HG03280 (cell line): ENCODE measurements around the gene MN1.

Source experiments
- ATAC-seq: cut with Tn5 transposase; IDR thresholded peaks from one replicate; pipeline ENCODE4 v1.9.1; 2021; ENCODE audit warnings: mild to moderate bottlenecking, moderate library complexity; ENCODE audit not compliant: unreplicated experiment

Gene MN1

DNA sequence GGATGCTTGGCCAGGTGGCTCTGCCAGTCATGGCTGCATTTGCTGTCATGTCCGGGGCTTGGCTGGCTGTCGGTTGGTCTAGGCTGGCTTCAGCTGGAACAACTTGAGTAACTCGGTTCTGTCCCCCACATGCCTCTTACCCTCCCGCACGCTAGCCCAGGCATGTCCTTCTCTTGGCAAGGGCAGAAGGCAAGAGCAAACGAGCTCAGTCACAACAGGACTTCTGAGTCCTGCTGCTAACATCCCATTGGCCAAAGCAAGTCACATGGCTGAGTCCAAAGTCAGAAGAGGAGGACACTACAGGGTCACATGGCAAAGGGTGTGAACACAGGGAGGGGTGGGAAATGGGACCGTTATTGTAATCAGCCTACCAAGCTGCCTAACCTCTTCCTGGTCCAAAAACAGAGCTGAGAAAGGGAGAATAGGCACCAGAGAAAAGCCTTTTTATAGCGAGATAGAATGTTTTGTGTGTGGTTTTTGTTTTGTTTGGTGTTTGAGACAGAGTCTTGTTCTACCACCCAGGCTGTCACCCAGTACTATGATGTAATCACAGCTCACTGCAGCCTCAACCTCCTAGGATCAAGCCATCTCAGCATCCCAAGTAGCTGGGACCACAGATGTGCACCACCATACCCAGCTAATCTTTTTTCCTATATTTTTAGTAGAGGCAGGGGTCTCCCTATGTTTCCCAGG, 81.9 kb downstream of the MN1 start:
- ATAC-seq = no peak

DNA sequence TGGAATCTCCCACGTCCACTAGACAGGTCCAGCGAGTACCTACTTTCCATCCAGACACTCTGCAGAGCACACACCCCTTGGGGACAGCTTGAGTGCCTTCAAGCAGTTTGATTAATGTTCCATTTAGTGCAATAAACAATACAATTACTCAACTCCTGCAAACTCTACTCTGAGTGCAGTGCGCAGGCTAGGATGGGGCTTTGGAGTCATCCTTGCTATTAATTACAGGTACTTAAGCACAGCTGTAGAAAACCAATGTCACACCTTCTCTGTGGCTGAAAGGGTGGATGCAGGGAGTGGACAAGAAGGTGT, 82.6 kb downstream of the MN1 start:
- ATAC-seq = no peak

DNA sequence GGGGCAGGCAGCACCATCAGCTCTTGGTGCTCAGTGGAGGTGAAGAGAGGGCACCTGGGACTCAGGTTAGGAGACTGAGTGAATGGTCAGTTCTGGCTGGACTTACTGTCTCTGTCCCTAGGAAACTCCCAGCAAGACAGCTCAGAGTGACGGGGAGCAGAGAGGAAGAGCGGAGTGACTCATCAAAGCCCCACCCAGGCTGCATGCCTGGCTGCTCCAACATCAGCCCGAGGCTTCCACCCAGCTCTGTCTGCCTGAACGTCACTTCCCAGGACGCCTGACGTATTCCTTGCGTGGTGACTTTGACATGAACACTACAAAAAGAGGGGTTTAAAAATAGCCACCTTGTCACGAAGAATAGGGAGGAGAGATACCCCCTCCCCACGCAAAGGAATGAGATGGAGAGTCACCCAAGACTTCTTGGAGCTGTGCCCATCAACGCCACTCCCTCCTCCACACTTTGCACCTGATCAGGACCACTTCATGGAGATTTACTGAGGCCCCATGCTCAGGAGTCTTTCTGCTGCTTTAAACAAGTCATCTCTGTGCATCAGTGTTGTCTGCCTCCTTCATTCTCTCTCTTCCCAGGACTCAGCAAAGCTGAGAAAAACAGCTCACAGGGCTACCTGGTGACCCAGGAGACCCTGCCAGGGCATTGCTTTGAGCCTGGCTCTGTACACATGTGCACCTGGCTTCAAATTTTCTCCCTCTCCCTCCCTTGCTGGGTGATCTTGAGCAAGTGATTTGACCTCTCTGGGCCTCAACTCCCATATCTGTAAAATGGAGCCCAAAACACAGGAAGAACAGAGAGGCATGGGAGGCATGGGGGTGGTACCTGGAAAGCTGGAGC, 83.1 kb downstream of the MN1 start:
- ATAC-seq = no peak

GRCh38 chr22:27717094-27717493, 84.5 kb downstream of the MN1 start:
- ATAC-seq = no peak

GRCh38 chr22:27716074-27716473, 85.5 kb downstream of the MN1 start:
- ATAC-seq = no peak

DNA sequence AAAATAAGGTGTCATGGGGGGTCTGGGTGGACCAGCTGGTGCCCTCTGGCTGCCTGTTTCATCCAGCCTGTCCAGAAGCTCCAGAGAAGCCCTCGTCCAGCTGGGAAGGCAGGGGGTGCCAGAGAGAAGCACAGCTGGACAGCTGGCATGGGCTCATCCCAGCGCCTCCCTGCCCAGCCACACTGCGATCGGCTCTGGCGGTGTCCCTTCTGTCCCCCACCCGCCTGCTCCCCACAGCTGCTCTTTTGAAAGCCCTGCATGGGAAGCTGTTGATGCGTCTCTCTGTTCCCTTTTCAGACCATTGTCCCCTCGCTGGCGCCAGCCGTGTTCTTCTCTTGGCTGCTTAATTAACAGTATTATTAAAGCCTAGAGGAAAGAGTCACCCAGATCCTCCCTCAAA, 86.5 kb downstream of the MN1 start:
- ATAC-seq = no peak

DNA sequence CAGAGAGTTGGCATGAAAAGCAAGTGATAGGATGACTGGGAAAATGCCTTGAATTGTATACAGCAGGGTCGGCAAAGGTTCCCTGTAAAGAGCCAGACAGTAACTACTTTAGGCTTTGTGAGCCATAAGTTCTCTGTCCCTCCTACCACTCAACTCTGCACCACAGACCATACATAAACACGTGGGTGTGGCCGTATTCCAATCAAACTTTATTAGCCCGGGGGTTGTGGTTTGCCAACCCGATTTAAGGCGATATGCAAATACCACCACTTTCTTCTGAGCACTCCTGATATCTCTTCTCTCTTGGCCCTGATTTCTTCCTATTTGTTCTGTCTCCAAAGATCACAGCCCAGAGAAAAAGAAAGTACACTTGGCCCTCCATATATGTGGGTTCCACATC, 87.5 kb downstream of the MN1 start:
- no peak for ATAC-seq

DNA sequence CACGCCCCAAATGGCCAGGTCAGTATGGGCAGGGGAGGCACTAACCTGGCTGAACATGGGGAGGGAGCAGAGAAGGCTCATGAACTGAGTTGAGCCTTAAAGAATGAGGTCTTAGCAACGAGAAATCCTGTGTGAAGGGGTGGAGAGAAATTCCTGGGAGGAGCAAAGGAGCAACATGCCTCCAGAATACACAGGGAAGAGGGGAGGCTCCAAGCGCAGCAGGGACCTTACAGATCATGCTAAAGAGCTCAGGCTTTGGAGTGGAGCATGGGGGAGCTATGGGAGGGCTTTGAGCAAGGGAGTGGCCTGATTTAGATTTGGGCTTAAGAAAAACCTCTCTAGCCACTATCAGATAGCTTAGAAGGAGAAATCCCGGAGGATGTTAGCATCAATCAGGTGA, 88.1 kb downstream of the MN1 start:
- ATAC-seq = no peak

DNA sequence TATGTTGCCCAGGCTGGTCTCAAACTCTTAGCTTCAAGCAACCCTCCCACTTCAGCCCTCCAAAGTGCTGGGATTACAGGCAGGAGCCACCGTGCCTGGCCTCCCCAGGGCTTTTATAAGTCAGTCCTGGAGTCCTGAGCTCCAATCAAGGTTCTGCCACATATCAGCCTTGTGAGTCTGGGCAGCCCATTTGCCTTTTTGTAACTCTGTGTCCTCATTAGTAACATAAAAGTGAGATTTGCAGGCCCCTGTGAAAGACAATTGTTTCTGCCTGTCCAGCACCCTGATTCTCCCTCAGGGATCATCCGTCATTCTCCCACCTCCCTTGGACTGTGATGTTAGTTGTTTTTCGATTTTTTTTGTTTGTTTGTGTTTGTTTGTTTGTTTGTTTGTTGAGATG, 89.8 kb downstream of the MN1 start:
- ATAC-seq = no peak

DNA sequence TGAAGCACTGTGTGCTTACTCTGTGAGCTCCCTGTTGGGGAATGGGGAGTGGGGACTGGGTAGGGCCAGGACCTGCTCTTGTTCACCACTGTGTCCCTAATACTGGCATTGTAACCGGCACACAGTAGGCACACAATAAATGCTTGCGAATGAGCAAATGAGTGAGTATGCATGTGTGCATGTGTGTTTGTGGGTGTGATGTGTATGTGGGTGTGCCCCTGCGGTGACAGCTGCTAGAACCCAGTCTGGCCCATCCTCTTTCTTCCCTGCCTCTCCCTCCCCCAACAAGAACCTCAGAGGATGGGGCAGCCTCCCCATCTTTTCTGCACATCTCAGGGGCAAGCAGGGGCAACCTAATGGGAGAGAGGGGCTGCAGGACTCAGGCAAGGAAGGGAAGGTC, 90.5 kb downstream of the MN1 start:
- ATAC-seq = no peak

DNA sequence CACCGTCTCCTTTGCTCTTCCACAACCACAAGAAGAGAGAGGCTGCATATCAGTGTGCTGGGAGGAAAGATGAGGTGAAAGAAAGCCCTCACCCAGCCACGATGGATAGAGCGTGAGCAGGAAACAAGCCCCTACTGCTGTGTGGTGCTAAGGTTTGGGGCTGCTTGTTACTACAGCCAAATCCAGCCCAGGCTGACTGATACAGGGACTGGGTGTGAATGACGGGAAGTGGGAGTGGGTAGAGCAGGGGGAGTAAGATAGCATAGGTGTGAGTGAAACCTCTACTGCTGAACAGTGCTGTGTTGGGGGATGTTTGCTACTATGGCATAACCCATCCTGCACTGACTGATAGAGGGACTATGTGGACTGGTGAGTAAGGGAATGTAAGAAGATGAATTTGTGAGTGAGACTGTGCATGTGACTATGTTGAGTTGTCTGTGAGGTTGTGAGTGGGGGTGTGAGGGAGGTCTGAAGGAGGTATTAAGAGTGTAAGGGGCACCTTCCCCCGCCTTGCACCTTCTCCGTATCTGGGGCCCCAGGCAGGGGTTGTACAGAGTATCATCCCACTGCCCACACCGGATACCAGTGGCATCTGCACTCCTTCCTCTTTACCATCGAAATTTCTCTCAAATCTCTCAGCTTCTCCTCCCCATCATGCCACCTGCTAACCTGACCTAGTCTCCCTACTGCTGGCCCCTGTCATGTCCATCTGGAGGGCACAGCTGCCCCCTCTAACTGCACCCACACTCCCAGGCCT, 91.5 kb downstream of the MN1 start:
- no peak for ATAC-seq

DNA sequence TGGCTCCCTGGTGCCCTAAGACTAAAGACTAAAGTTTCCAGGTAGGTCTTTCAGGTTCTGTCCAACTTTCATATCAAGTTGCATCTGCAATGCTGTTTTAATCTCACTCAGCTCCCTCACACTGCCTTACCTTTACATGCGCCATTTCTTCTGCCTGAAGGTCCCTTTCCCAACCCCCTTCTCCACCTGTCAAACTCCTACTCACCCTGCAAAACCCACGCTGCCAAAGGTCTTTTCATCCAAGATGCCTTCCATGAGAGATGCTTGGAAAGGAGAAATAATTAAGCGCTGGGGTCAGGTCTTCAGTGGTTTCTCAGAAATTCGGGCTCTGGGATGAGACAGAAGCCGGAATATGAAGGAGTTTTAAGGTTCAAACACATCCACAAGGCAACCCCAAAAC, 95.1 kb downstream of the MN1 start:
- ATAC-seq = no peak

DNA sequence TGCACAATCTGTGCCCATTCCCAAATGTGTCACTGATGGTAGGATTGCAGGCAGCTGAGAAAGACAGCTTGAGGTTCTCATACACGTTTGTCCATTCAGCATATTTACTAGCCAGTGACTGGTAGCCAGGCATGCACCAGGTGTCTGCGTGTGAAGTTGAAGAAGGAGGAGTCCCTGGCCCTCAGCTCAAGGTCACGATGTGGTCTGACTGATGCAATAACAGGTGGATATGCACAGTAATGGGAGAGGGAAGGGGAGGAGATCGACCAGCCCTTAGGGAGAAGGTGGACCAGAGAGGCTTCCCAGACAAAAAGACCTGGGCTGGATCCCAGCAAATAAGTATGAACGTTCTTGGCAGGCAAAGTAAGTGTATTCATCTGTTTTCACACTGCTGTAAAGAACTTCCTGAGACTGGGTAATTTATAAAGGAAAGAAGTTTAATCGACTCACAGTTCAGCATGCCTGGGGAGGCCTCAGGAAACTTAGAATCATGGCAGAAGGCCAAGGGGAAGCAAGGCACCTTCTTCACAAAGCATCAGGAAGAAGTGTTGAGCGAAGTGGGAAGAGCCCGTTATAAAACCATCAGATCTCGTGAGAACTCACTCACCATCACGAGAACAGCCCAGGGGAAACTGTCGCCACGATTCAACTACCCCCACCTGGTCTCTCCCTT, 96.0 kb downstream of the MN1 start:
- ATAC-seq = no peak

- ATAC-seq = no peak
Observed at GRCh38 chr22:27704581-27704980, 97.0 kb downstream of the MN1 start.

- no peak for ATAC-seq
Observed at GRCh38 chr22:27699383-27700019, 102.1 kb downstream of the MN1 start.

DNA sequence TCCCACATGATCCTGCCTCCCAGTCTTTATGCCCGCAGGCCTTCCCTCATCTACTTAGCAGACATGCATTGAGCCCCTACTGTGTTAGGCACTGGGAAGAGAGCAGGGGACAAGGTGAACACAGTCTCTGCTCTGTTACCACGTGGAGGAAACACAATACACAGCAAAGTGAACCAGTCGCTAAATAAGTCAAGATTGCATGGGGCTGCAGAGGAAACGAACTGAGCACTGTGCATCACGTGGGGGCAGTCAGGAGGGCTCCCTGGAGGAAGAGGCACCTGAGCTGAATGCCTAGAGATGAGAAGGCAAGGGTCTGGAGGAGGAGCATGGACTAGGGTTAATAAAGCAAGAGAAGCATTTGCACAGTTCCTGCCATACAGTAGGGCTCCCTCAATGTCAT, 102.7 kb downstream of the MN1 start:
- no peak for ATAC-seq
